Esophagus squamous epithelium (tissue), 5 donors: Measurements from ENCODE around the gene PKM. TPM values are rescaled to one million over a fixed set of nuclear protein-coding genes. Genes with fewer than 3 reads are reported as not detected.
A peak's percentile ranks its signal among the peaks of the same experiment; 100 is the strongest.

Experiments
- DNase-seq: peaks from one replicate; lab custom pipeline; 2025; lab: John Stamatoyannopoulos, UW
- H3K27ac ChIP-seq, 4 donors: fragments of 200-600 bp; sonication (generic); one replicate each; pipeline ENCODE4 v1.5.1; 2016 to 2019; ENCODE audit warnings: mild to moderate bottlenecking in 1 of 4
- H3K27me3 ChIP-seq, 4 donors: fragments of 200-600 bp; sonication (generic); 1 replicate in 3 of 4; 2 replicates in 1 of 4; pipeline versions ENCODE4 v1.5.1 to v1.6.0; 2017 to 2021; ENCODE audit warnings: antibody characterized with exemption in 1 of 4
- H3K36me3 ChIP-seq, 3 donors: fragments of 200-600 bp; sonication (generic); one replicate each; pipeline ENCODE4 v1.5.1; 2016 to 2019
- H3K4me1 ChIP-seq, 3 donors: fragments of 200-600 bp; sonication (generic); one replicate each; pipeline ENCODE4 v1.5.1; 2017 to 2019
- H3K4me3 ChIP-seq, 4 donors: fragments of 200-600 bp; sonication (generic); 1 replicate in 3 of 4; 2 replicates in 1 of 4; pipeline ENCODE4 v1.5.1; 2016 to 2019; ENCODE audit warnings: mild to moderate bottlenecking in 2 of 4, moderate library complexity in 1 of 4
- H3K9me3 ChIP-seq, 3 donors: fragments of 200-600 bp; sonication (generic); one replicate each; pipeline ENCODE4 v1.5.1; 2016 to 2019
- POLR2A ChIP-seq, 4 donors: fragments of 450-650 bp; IDR thresholded peaks; one replicate each; pipeline ENCODE4 v1.6.1; 2017; ENCODE audit warnings: antibody characterized with exemption in 4 of 4, mild to moderate bottlenecking in 4 of 4, moderate library complexity in 3 of 4
- WGBS, 2 donors: methylation state at CpG; one replicate each; pipeline ENCODE4 v1.1.5; 2018; 5-methylcytosine and 5-hydroxymethylcytosine counted together
- intact Hi-C: fragments of 100-400 bp; cut with DNase I; formaldehyde crosslinking; loops from one replicate; pipeline ENCODE4 v1.15.0; 2022
- total RNA-seq, 4 donors: library from RNA; depleted of rRNA; stranded (reverse); fragments of >200 nt; gene quantifications; one replicate each; pipeline ENCODE4 v1.1.0, GENCODE V29; 2016
- TF ChIP-seq, protein P1 (sequence below), 6 experiments: fragments of 450-650 bp in 4 of 6; fragments of 200-600 bp in 2 of 6; sonication (generic) in 2 of 6; IDR thresholded peaks; one replicate each; pipeline ENCODE4 v1.5.1; 2016 to 2019; ENCODE audit warnings: antibody characterized with exemption in 6 of 6, mild to moderate bottlenecking in 4 of 6, moderate library complexity in 4 of 6
- donor health status: DM: yes; HTN: yes; CAD: no.

The PKM gene
- total RNA-seq, 4 donors from 2014 or later, result 504 to 1,134 (median 964) TPM

DNA sequence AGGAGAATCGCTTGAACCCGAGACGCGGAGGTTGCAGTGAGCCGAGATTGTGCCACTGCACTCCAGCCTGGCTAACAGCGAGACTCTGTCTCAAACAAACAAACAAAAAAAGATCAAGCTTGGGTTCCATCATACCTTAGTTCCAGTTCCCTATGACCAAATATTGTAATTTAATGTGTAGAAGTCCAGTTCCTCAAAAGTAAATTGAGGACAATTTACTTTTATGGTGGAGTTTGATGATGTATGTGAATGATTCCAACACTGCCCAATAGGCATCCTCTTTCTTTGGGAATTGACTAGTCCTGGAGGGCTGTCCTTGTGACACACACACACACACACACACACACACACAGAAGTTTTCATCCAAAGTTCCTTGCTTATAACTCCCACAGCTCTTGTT, 2.8 kb upstream of the PKM start:
- DNase-seq, result no peak
- no peak overlapping the region for H3K4me3 ChIP-seq
- TF ChIP-seq POLR2A (IDR thresholded peaks at IDR 0.05), result no peak
- TF ChIP-seq, protein P1, sequence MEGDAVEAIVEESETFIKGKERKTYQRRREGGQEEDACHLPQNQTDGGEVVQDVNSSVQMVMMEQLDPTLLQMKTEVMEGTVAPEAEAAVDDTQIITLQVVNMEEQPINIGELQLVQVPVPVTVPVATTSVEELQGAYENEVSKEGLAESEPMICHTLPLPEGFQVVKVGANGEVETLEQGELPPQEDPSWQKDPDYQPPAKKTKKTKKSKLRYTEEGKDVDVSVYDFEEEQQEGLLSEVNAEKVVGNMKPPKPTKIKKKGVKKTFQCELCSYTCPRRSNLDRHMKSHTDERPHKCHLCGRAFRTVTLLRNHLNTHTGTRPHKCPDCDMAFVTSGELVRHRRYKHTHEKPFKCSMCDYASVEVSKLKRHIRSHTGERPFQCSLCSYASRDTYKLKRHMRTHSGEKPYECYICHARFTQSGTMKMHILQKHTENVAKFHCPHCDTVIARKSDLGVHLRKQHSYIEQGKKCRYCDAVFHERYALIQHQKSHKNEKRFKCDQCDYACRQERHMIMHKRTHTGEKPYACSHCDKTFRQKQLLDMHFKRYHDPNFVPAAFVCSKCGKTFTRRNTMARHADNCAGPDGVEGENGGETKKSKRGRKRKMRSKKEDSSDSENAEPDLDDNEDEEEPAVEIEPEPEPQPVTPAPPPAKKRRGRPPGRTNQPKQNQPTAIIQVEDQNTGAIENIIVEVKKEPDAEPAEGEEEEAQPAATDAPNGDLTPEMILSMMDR (IDR thresholded peaks at IDR 0.05), result no peak
- H3K9me3 ChIP-seq, result no peaks in the 10 kb centered on the region
- no peaks in the 10 kb centered on the region for H3K27me3 ChIP-seq
- WGBS, 2 donors, result 89 to 97% methylated on average over 4 to 6 of the region's 6 CpGs
- H3K4me1 ChIP-seq, result peaks cover 21 to 48% (median 26%) of the 10 kb centered on the region in 3 donors
- intact Hi-C loops, result no loop called here
- H3K36me3 ChIP-seq, result peaks cover 0 to 3% (median 0%) of the 10 kb centered on the region in 3 donors
- H3K27ac ChIP-seq, result no peak overlapping the region

DNA sequence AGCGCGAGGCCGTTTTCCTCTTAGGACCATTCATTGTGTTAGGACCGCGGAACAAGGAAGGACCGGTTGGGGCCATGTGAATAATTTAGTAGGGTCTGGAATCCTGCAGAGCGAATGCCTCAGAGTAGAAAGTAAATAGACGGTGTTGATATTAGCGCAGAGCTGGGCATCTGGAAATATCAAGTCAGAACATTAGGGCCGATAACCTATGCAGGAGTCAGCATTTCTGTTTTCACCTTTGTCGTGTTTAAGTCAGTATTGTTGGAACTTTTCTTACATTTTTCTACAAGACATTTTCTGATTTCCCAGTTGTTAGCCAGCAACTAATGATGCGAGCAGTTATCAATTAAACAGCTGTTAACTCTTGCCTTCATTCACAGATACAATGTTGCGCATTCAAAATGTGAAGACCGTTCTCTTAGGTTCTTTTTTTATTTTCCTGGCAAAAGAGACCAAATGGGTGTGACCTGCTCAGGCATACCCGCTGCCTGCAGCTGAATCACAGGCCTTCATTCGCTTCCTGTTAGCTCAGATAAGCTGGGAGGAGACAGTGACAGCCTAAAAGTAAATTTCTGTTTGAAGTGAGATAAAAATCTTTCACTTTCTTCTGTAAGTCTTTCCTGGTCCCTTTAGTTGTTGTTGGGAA, 966 bp upstream of the PKM start:
- H3K4me1 ChIP-seq, result peaks cover 31 to 53% (median 33%) of the 10 kb centered on the region in 3 donors
- intact Hi-C loops, result no loop called here
- DNase-seq, result peak; percentile 7
- no peaks in the 10 kb centered on the region for H3K9me3 ChIP-seq
- peak overlapping the region; percentile 94 to 99 (median 96) for H3K27ac ChIP-seq
- no peaks in the 10 kb centered on the region for H3K27me3 ChIP-seq
- no peaks in the 10 kb centered on the region for H3K36me3 ChIP-seq
- 2% methylated on average over 10 to 16 of the region's 16 CpGs for WGBS, 2 donors
- peak overlapping the region; percentile 68 to 95 (median 78) for H3K4me3 ChIP-seq
- TF ChIP-seq, protein P1 (IDR thresholded peaks at IDR 0.05), result no peak
- TF ChIP-seq POLR2A (IDR thresholded peaks at IDR 0.05), result peak in 1 of 4 donors; percentile 33

DNA sequence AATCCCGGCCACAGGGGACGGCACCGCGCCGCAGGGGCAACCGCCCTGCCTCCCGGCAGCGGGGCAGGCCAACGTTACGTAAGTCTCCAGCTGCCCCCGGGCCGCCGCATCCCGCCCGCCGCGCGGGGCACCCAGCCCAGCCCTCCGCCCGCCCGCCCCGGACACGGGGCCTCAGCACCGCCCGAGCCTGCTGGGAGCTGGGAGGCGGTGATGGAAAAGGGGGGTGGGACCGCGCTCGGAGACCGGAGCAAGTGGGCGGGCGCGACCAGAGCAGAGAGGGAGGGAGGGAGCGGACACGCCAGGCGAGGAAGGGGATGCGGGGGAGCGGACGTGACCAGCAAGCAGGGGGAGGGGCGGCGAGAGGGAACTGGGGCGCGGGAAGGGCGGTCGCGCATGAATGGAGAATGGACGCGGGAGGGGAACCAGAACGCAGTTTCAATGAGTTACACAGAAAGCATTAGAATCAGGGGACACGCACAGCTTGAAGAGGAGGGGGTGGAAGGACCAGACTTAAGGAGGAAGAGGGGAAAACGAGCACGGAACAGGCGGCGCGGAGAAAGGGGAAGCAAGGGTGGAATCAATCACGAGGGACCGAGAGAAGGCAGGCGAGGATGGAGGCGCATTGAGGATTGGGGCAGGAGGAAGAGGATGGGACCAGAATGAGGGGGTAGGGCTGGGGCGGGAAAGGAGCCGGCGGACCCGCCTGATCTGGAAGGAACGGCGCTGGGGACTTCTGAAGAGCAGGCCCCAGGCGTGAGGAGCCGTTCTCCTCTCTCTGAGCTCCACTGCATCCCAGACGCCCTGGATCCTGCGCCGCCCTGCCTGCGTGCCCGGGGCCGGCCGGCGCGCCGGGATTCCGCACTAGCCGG, 559 bp downstream of the PKM start:
- Histone ChIP-seq H3K4me3 (peak overlapping the region; percentile 68 to 95 (median 78)), H3K9me3 (no peaks in the 10 kb centered on the region), H3K27ac (peak overlapping the region; percentile 94 to 99 (median 96)), H3K4me1 (peaks cover 38 to 60% (median 44%) of the 10 kb centered on the region in 3 donors), H3K27me3 (no peaks in the 10 kb centered on the region), H3K36me3 (no peaks in the 10 kb centered on the region)
- intact Hi-C loops, result no loop called here
- 1% methylated on average over 33 to 35 of the region's 79 CpGs for WGBS, 2 donors
- TF ChIP-seq, protein P1 (IDR thresholded peaks at IDR 0.05), result no peak
- TF ChIP-seq POLR2A (IDR thresholded peaks at IDR 0.05), result peak in 3 of 4 donors; percentile 23 to 85 (median 71)
- DNase-seq, result peak; percentile 55

DNA sequence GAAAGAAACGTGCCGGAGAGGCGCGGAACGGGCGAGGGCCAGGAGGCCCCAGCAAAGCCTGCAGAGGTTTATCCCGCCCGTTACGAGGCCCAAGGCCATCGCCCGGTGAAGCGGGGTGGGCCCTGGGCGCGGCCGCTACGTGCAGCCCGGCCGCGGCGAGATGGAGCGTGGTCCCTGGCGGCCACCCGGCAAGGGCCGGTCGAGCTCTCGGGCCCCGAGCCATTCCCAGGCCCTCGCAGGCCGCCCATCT, 1.1 kb downstream of the PKM start:
- Histone ChIP-seq H3K36me3 (no peaks in the 10 kb centered on the region), H3K4me3 (peak overlapping the region; percentile 68 to 95 (median 78)), H3K27me3 (no peaks in the 10 kb centered on the region), H3K9me3 (no peaks in the 10 kb centered on the region), H3K27ac (peak overlapping the region; percentile 94 to 99 (median 96)), H3K4me1 (peaks cover 41 to 66% (median 44%) of the 10 kb centered on the region in 3 donors)
- intact Hi-C loops, result no loop called here
- no peak for DNase-seq
- TF ChIP-seq, protein P1 (IDR thresholded peaks at IDR 0.05), result no peak
- TF ChIP-seq POLR2A (IDR thresholded peaks at IDR 0.05), result no peak
- 0 to 1% methylated on average over 11 to 22 of the region's 29 CpGs for WGBS, 2 donors
